Measurements from ENCODE around the gene ZNF609. TPM values are rescaled to one million over a fixed set of nuclear protein-coding genes. Genes with fewer than 3 reads are reported as not detected.

The ZNF609 gene
- total RNA-seq, 1 experiment from 2014 or later: 31.0 TPM

DNA sequence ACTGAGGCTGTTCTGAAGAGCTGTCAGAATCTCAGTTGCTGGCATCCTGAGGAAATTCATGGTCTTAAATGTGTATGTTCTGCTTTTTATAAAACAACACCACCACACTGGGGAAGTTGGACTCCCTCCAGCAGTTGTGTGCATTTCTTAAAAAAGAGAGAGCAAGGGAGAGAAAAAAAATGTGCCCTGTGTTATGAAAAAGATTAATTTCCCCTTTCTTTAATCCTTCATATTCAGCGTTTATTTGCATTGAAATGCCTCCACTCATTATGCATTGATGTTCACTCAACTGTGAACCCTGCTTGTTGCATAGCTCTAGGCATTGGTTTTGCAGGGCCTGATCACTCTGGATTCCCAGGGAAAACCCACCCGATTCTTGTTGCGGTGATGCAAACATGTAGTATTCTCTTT, 4.4 kb upstream of the ZNF609 start:
- ChIA-PET CTCF (no interaction called here), RAD21 (ENCODE audit: low non-redundant PET in 1 of 2, low total read pairs in 2 of 2, uncharacterized antibody in 2 of 2, unreplicated experiment in 2 of 2) (interaction anchor here in 1 of 2 experiments (0.6 kb wide), 1 partner anchor 331 kb away, joined by 3 read pairs; no protein-coding TSS in a partner anchor), POLR2A (no interaction called here)
- Histone ChIP-seq H3K9me2 (ENCODE audit: insufficient read depth) (0 out of 2 replicates have a peak, but pooled peaks cover 3% of the 10 kb centered on the region), H3K27me3 (ENCODE audit: insufficient read depth, low read length) (no peaks in the 10 kb centered on the region), H3K4me1 (ENCODE audit: control insufficient read depth in 1 of 2, insufficient read depth in 2 of 2, low read length in 2 of 2) (peaks cover 10% of the 10 kb centered on the region in 2 experiments; a peak in 3 of 4 replicates), H4K20me1 (ENCODE audit: insufficient read depth) (no peaks in the 10 kb centered on the region), H3K4me3 (replicated peaks in 1 of 2; ENCODE audit: low read depth in 1 of 2, low read length in 2 of 2) (no peak overlapping the region), H3K4me2 (ENCODE audit: low read length) (no peak overlapping the region), H3K36me3 (ENCODE audit: control insufficient read depth in 1 of 2, insufficient read depth in 2 of 2, low read length in 2 of 2) (peaks cover 0 to 5% of the 10 kb centered on the region in 2 experiments; a peak in 1 of 4 replicates), H3K9ac (ENCODE audit: low read length) (no peak overlapping the region), H2AFZ (ENCODE audit: low read depth, low read length, poor library complexity, severe bottlenecking) (no peak overlapping the region), H3K79me2 (ENCODE audit: insufficient read depth, low read length) (no peaks in the 10 kb centered on the region), H3K9me3 (ENCODE audit: control insufficient read depth in 1 of 2, insufficient read depth in 1 of 2, low read depth in 1 of 2, low read length in 2 of 2) (no peaks in the 10 kb centered on the region), H3K27ac (ENCODE audit: low read depth, low read length) (no peak overlapping the region)
- ATAC-seq: no peak
- intact Hi-C loops (cut with micrococcal nuclease): no loop called here
- TF ChIP-seq ZNF274 (IDR thresholded peaks at IDR 0.05; ENCODE audit: low read depth, low read length) (no peak), YY1 (IDR thresholded peaks at IDR 0.05; ENCODE audit: extremely low read depth, insufficient replicate concordance, low read depth, low read length) (no peak), RAD21 (IDR thresholded peaks at IDR 0.05; ENCODE audit: low read depth) (no peak), POLR2A (IDR thresholded peaks at IDR 0.05; ENCODE audit: borderline replicate concordance, extremely low read depth, insufficient read depth, insufficient read length) (no peak), ELF1 (IDR thresholded peaks at IDR 0.05; ENCODE audit: borderline replicate concordance, low read depth) (no peak), CBX3 (IDR thresholded peaks at IDR 0.05; ENCODE audit: low read depth) (no peak), POLR2AphosphoS5 (IDR thresholded peaks at IDR 0.05; ENCODE audit: low read depth, low read length) (no peak), ZFX (IDR thresholded peaks at IDR 0.05) (no peak), EZH2 (IDR thresholded peaks at IDR 0.05) (no peak), FOSL1 (IDR thresholded peaks at IDR 0.05; ENCODE audit: low read depth) (no peak), SRF (IDR thresholded peaks at IDR 0.05; ENCODE audit: low read depth) (no peak), JUND (IDR thresholded peaks at IDR 0.05) (no peak)
- TF ChIP-seq, protein P1, sequence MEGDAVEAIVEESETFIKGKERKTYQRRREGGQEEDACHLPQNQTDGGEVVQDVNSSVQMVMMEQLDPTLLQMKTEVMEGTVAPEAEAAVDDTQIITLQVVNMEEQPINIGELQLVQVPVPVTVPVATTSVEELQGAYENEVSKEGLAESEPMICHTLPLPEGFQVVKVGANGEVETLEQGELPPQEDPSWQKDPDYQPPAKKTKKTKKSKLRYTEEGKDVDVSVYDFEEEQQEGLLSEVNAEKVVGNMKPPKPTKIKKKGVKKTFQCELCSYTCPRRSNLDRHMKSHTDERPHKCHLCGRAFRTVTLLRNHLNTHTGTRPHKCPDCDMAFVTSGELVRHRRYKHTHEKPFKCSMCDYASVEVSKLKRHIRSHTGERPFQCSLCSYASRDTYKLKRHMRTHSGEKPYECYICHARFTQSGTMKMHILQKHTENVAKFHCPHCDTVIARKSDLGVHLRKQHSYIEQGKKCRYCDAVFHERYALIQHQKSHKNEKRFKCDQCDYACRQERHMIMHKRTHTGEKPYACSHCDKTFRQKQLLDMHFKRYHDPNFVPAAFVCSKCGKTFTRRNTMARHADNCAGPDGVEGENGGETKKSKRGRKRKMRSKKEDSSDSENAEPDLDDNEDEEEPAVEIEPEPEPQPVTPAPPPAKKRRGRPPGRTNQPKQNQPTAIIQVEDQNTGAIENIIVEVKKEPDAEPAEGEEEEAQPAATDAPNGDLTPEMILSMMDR (IDR thresholded peaks at IDR 0.05 in 2 of 3, conservative IDR thresholded peaks at IDR 0.05 in 1 of 3; ENCODE audit: borderline replicate concordance in 1 of 3, insufficient read depth in 1 of 3, low read depth in 2 of 3, low read length in 2 of 3): no peak
- TF ChIP-seq, protein P2, sequence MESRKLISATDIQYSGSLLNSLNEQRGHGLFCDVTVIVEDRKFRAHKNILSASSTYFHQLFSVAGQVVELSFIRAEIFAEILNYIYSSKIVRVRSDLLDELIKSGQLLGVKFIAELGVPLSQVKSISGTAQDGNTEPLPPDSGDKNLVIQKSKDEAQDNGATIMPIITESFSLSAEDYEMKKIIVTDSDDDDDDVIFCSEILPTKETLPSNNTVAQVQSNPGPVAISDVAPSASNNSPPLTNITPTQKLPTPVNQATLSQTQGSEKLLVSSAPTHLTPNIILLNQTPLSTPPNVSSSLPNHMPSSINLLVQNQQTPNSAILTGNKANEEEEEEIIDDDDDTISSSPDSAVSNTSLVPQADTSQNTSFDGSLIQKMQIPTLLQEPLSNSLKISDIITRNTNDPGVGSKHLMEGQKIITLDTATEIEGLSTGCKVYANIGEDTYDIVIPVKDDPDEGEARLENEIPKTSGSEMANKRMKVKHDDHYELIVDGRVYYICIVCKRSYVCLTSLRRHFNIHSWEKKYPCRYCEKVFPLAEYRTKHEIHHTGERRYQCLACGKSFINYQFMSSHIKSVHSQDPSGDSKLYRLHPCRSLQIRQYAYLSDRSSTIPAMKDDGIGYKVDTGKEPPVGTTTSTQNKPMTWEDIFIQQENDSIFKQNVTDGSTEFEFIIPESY (IDR thresholded peaks at IDR 0.05; ENCODE audit: extremely low read depth, insufficient replicate concordance, low read length): no peak
- TF ChIP-seq, protein P3, sequence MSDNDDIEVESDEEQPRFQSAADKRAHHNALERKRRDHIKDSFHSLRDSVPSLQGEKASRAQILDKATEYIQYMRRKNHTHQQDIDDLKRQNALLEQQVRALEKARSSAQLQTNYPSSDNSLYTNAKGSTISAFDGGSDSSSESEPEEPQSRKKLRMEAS (IDR thresholded peaks at IDR 0.05): no peak
- BruUV-seq (replicated peaks): no TSS peak
- no peak for DNase-seq (ENCODE audit: low read depth, low spot score)
